Ovary (tissue), 3 donors: ENCODE data around the gene CDCA4.

Experiments used
- CTCF ChIP-seq, 3 donors: fragments of 450-650 bp in 2 of 3; fragments of 200-600 bp in 1 of 3; IDR thresholded peaks; one replicate each; pipeline versions ENCODE4 v1.5.1 to v1.8.0; 2016 to 2022; ENCODE audit warnings: antibody characterized with exemption in 3 of 3, mild to moderate bottlenecking in 1 of 3
- EP300 ChIP-seq: sonication (generic); formaldehyde crosslinking; IDR thresholded peaks from one replicate; pipeline ENCODE4 v1.6.1; 2017; ENCODE audit warnings: antibody characterized with exemption
- POLR2A ChIP-seq: fragments of 450-650 bp; IDR thresholded peaks from one replicate; pipeline ENCODE4 v1.6.1; 2017; ENCODE audit warnings: antibody characterized with exemption, mild to moderate bottlenecking, moderate library complexity
- donor health status: DM: no; HTN: no; CAD: no.

- TF ChIP-seq CTCF (IDR thresholded peaks at IDR 0.05), result no peak
- TF ChIP-seq POLR2A, result no peak
- no peak for TF ChIP-seq EP300
These were observed 40.0 kb upstream of the CDCA4 start for GRCh38 chr14:105060751-105061427.
